ENCODE data around the gene SNX3.

DNA sequence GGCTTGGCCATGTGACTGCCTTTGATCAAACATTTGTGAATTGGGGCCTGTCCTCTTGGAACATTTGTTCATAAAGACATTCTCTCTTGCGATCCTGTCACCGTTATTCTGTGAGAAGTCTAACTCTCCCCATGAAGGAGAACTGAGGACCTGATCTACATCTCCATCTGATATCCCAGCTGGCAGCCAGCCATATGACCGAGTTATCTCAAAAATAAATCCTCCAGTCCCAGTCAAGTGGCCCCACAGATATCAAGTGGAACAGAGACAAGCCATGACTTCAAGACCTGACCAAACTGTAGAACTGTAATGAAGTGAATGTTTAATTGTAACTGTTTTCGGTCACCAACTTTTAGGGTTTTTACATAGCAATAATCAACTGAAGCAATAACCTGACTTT lies 25.7 kb downstream of the SNX3 start:
- TF ChIP-seq EP300 (IDR thresholded peaks at IDR 0.05; ENCODE audit: low read depth) (no peak), POLR2A (IDR thresholded peaks at IDR 0.05) (no peak)
- TF ChIP-seq, protein P1, sequence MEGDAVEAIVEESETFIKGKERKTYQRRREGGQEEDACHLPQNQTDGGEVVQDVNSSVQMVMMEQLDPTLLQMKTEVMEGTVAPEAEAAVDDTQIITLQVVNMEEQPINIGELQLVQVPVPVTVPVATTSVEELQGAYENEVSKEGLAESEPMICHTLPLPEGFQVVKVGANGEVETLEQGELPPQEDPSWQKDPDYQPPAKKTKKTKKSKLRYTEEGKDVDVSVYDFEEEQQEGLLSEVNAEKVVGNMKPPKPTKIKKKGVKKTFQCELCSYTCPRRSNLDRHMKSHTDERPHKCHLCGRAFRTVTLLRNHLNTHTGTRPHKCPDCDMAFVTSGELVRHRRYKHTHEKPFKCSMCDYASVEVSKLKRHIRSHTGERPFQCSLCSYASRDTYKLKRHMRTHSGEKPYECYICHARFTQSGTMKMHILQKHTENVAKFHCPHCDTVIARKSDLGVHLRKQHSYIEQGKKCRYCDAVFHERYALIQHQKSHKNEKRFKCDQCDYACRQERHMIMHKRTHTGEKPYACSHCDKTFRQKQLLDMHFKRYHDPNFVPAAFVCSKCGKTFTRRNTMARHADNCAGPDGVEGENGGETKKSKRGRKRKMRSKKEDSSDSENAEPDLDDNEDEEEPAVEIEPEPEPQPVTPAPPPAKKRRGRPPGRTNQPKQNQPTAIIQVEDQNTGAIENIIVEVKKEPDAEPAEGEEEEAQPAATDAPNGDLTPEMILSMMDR (IDR thresholded peaks at IDR 0.05): no peak

All from transverse colon (tissue), 3 donors.